ENCODE data around the gene SPTBN4. TPM values are rescaled to one million over a fixed set of nuclear protein-coding genes. Genes with fewer than 3 reads are reported as not detected.

Gene SPTBN4
- total RNA-seq, 1 donor from 2014 or later = 0.41 TPM

DNA sequence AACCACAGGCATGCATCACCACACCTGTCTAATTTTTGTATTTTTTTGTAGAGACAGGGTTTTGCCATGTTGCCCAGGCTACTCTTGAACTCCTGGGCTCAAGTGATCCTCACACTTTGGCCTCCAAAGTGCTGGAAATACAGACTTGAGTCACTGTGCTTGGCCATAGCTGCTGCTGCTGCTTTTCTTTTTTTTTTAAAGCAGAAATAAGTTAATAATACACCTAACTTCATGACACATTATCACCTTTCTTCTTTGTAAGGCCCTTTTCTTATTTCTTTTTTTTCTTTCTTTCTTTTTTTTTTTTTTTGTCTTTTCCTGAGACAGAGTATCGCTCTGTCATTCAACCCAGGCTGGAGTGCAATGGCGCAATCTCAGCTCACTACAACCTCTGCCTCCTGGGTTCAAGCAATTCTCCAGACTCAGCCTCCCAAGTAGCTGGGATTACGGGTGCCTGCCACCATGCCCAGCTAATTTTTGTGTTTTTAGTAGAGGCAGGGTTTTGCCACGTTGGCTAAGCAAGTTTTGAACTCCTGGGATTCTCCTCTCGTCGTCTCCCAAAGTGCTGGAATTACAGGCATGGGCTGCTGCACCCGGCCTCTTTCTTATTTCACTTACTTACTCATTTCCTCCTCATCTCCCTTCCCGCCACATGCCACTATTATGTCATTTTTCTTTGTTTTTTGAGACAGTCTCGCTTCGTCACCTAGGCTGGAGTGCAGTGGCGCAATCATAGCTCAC, 118.6 kb downstream of the SPTBN4 start:
- Histone ChIP-seq H3K4me3 (ENCODE audit: insufficient read depth, low read depth, low read length) (no peak overlapping the region), H3K4me2 (ENCODE audit: low read length) (peak overlapping the region; percentile 66), H3K27me3 (ENCODE audit: insufficient read depth, low read length) (no peaks in the 10 kb centered on the region), H4K20me1 (ENCODE audit: insufficient read depth, low read length) (no peaks in the 10 kb centered on the region), H3K4me1 (ENCODE audit: insufficient read depth, low read length) (peaks cover 24% of the 10 kb centered on the region), H3K9ac (ENCODE audit: low read length) (peak overlapping the region; percentile 54), H3K27ac (ENCODE audit: low read depth, low read length) (peak overlapping the region; percentile 73), H2AFZ (ENCODE audit: low read depth, low read length) (no peak overlapping the region), H3K9me3 (ENCODE audit: insufficient read depth, low read depth, low read length) (no peaks in the 10 kb centered on the region), H3K79me2 (ENCODE audit: insufficient read depth, low read length) (no peaks in the 10 kb centered on the region), H3K36me3 (ENCODE audit: insufficient read depth, low read length) (peaks cover under 1% of the 10 kb centered on the region)
- Mint-ChIP-seq H3K27me3 (ENCODE audit: low read depth, unreplicated experiment) (no peaks in the 10 kb centered on the region), H3K4me1 (ENCODE audit: low read depth, unreplicated experiment) (peaks cover 9% of the 10 kb centered on the region), H3K36me3 (ENCODE audit: low read depth, unreplicated experiment) (peaks cover 45% of the 10 kb centered on the region), H3K4me3 (ENCODE audit: unreplicated experiment) (no peak overlapping the region), H3K27ac (ENCODE audit: unreplicated experiment) (no peak overlapping the region), H3K9me3 (ENCODE audit: unreplicated experiment) (no peaks in the 10 kb centered on the region)
- DNase-seq (ENCODE audit: low read depth) = peak; percentile 59
- TF ChIP-seq EZH2 (IDR thresholded peaks at IDR 0.05; ENCODE audit: insufficient read depth, low read length) = no peak
- TF ChIP-seq, protein P1, sequence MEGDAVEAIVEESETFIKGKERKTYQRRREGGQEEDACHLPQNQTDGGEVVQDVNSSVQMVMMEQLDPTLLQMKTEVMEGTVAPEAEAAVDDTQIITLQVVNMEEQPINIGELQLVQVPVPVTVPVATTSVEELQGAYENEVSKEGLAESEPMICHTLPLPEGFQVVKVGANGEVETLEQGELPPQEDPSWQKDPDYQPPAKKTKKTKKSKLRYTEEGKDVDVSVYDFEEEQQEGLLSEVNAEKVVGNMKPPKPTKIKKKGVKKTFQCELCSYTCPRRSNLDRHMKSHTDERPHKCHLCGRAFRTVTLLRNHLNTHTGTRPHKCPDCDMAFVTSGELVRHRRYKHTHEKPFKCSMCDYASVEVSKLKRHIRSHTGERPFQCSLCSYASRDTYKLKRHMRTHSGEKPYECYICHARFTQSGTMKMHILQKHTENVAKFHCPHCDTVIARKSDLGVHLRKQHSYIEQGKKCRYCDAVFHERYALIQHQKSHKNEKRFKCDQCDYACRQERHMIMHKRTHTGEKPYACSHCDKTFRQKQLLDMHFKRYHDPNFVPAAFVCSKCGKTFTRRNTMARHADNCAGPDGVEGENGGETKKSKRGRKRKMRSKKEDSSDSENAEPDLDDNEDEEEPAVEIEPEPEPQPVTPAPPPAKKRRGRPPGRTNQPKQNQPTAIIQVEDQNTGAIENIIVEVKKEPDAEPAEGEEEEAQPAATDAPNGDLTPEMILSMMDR (IDR thresholded peaks at IDR 0.05; ENCODE audit: insufficient read depth, low read depth, low read length) = no peak
- no peak for FAIRE-seq

DNA sequence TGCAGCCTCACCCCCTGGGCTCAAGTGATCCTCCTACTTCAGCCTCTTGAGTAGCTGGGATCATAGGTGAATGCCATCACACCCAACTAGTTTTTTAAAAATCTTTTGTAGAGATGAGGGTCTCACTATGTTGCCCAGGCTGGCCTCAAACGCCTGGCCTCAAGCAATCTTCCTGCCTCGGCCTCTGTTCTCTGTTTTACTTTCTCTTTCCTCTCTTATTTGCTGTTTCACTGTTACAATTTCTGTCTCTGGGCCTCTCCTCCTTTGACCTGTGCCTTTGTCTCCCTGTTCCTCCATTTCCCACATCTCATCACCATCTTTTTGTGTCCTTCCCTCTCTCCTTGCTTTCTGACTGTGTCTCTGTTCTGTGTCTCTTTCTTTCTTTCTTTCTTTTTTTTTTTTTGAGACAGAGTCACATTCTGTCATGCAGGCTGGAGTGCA, 119.2 kb downstream of the SPTBN4 start:
- peaks cover 24% of the 10 kb centered on the region for H3K4me1 ChIP-seq (ENCODE audit: insufficient read depth, low read length)
- Mint-ChIP-seq H3K9me3 (ENCODE audit: unreplicated experiment) (no peaks in the 10 kb centered on the region), H3K4me1 (ENCODE audit: low read depth, unreplicated experiment) (peaks cover 9% of the 10 kb centered on the region), H3K36me3 (ENCODE audit: low read depth, unreplicated experiment) (peaks cover 41% of the 10 kb centered on the region), H3K27me3 (ENCODE audit: low read depth, unreplicated experiment) (no peaks in the 10 kb centered on the region), H3K4me3 (ENCODE audit: unreplicated experiment) (no peak overlapping the region), H3K27ac (ENCODE audit: unreplicated experiment) (no peak overlapping the region)
- peak overlapping the region; percentile 66 for H3K4me2 ChIP-seq (ENCODE audit: low read length)
- H2AFZ ChIP-seq (ENCODE audit: low read depth, low read length) = no peak overlapping the region
- H3K9me3 ChIP-seq (ENCODE audit: insufficient read depth, low read depth, low read length) = no peaks in the 10 kb centered on the region
- H3K4me3 ChIP-seq (ENCODE audit: insufficient read depth, low read depth, low read length) = no peak overlapping the region
- FAIRE-seq (no peak), DNase-seq (ENCODE audit: low read depth) (no peak)
- H3K36me3 ChIP-seq (ENCODE audit: insufficient read depth, low read length) = no peaks in the 10 kb centered on the region
- peak overlapping the region; percentile 54 for H3K9ac ChIP-seq (ENCODE audit: low read length)
- peak overlapping the region; percentile 73 for H3K27ac ChIP-seq (ENCODE audit: low read depth, low read length)
- no peaks in the 10 kb centered on the region for H4K20me1 ChIP-seq (ENCODE audit: insufficient read depth, low read length)
- H3K27me3 ChIP-seq (ENCODE audit: insufficient read depth, low read length) = no peaks in the 10 kb centered on the region
- no peak for TF ChIP-seq EZH2 (IDR thresholded peaks at IDR 0.05; ENCODE audit: insufficient read depth, low read length)
- TF ChIP-seq, protein P1 (IDR thresholded peaks at IDR 0.05; ENCODE audit: insufficient read depth, low read depth, low read length) = no peak
- H3K79me2 ChIP-seq (ENCODE audit: insufficient read depth, low read length) = no peaks in the 10 kb centered on the region

DNA sequence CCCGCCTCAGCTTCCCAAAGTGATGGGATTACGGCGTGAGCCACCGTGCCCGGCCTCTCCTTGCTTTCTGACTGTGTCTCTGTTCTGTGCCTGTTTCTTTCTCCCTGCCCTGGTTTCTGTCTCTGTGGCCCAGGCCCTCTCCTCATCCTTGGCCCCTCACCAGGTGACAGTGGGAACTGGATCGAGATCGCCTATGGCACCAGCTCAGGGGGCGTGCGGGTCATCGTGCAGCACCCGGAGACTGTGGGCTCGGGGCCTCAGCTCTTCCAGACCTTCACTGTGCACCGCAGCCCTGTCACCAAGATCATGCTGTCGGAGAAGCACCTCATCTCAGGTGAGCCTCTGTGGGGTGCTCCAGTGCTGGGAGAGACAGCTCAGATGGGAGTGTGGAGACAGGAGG, 119.8 kb downstream of the SPTBN4 start:
- H3K27ac ChIP-seq (ENCODE audit: low read depth, low read length) = no peak overlapping the region
- no peaks in the 10 kb centered on the region for H3K36me3 ChIP-seq (ENCODE audit: insufficient read depth, low read length)
- no peaks in the 10 kb centered on the region for H3K27me3 ChIP-seq (ENCODE audit: insufficient read depth, low read length)
- no peak overlapping the region for H3K4me3 ChIP-seq (ENCODE audit: insufficient read depth, low read depth, low read length)
- H3K79me2 ChIP-seq (ENCODE audit: insufficient read depth, low read length) = no peaks in the 10 kb centered on the region
- no peak for FAIRE-seq
- Mint-ChIP-seq H3K4me3 (ENCODE audit: unreplicated experiment) (no peak overlapping the region), H3K27me3 (ENCODE audit: low read depth, unreplicated experiment) (no peaks in the 10 kb centered on the region), H3K9me3 (ENCODE audit: unreplicated experiment) (no peaks in the 10 kb centered on the region), H3K4me1 (ENCODE audit: low read depth, unreplicated experiment) (peaks cover 9% of the 10 kb centered on the region), H3K36me3 (ENCODE audit: low read depth, unreplicated experiment) (peaks cover 39% of the 10 kb centered on the region), H3K27ac (ENCODE audit: unreplicated experiment) (no peak overlapping the region)
- peaks cover 24% of the 10 kb centered on the region for H3K4me1 ChIP-seq (ENCODE audit: insufficient read depth, low read length)
- no peak overlapping the region for H3K4me2 ChIP-seq (ENCODE audit: low read length)
- H4K20me1 ChIP-seq (ENCODE audit: insufficient read depth, low read length) = no peaks in the 10 kb centered on the region
- DNase-seq (ENCODE audit: low read depth) = no peak
- H3K9ac ChIP-seq (ENCODE audit: low read length) = no peak overlapping the region
- no peaks in the 10 kb centered on the region for H3K9me3 ChIP-seq (ENCODE audit: insufficient read depth, low read depth, low read length)
- TF ChIP-seq EZH2 (IDR thresholded peaks at IDR 0.05; ENCODE audit: insufficient read depth, low read length) = no peak
- TF ChIP-seq, protein P1 (IDR thresholded peaks at IDR 0.05; ENCODE audit: insufficient read depth, low read depth, low read length) = no peak
- no peak overlapping the region for H2AFZ ChIP-seq (ENCODE audit: low read depth, low read length)

All from astrocyte (in vitro differentiated cells and primary cell).